Urothelium cell line (cell line): Measurements from ENCODE around the gene PCGF5.
"Not testable (repeated sequence)": the region's sequence is repeated elsewhere in the genome, so short reads cannot be mapped to it uniquely, and the experiment has no call there.

Experiments
- DNase-seq: peaks from one replicate; pipeline ENCODE4 v3.0.0; 2011; ENCODE audit warnings: low spot score, mixed read lengths
- FAIRE-seq: peaks from 2 replicates; lab custom pipeline; 2011; peaks lifted over from hg19 to GRCh38; lab: Jason Lieb, UNC

PCGF5 gene

DNA sequence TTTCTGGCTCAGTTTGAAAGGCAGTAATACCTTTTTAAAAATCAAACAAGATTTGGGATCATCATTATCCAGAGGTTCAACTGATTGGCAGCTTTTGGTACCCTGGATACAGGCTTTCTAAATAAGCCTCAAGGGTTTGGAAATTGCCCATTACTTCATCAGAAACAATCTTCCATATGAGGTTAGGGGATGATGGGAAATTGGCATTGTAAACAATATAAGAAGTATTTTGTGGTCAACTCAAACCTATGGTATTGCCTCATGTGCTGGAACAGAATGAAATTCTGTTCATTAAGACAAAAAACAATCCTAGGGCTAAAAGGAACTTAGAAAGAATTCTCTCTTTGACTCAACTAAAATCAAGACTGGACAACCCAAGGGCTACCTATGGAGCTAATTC is 97.1 kb downstream of the PCGF5 start:
- DNase-seq (no peak), FAIRE-seq (no peak)

DNA sequence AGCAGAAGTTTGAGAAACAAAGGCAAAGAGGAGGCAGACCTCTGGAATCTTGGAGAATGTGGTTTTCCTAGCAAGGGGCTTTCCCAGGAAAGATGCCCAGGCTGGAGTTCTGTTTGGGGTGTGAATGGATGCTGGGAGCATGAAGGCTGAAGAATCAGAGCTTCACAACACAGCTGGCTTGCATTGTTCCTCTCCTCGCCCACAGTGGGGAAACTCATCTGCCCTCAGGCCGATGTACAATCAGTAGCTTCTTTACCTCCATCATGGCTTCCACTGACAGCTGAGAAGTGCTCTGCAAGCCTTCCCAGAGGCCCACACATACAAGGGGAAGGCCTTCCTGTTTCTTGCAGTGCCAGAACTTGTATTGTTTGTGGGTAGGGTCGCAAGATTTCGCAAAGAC is 98.9 kb downstream of the PCGF5 start:
- DNase-seq (no peak), FAIRE-seq (no peak)

DNA sequence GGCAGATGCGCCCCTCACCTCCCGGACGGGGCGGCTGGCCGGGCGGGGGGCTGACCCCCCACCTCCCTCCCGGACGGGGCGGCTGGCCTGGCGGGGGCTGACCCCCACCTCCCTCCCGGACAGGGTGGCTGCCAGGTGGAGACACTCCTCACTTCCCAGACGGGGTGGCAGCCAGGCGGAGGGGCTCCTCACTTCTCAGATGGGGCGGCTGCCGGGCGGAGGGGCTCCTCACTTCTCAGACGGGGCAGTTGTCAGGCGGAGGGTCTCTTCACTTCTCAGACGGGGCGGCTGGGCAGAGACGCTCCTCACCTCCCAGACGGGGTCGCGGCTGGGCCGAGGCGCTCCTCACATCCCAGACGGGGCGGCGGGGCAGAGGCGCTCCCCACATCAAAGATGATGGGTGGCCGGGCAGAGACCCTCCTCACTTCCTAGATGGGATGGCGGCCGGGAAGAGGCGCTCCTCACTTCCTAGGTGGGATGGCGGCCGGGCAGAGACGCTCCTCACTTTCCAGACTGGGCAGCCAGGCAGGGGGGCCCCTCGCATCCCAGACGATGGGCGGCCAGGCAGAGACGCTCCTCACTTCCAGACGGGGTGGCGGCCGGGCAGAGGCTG is 102.9 kb downstream of the PCGF5 start:
- not testable (repeated sequence) for DNase-seq, FAIRE-seq

DNA sequence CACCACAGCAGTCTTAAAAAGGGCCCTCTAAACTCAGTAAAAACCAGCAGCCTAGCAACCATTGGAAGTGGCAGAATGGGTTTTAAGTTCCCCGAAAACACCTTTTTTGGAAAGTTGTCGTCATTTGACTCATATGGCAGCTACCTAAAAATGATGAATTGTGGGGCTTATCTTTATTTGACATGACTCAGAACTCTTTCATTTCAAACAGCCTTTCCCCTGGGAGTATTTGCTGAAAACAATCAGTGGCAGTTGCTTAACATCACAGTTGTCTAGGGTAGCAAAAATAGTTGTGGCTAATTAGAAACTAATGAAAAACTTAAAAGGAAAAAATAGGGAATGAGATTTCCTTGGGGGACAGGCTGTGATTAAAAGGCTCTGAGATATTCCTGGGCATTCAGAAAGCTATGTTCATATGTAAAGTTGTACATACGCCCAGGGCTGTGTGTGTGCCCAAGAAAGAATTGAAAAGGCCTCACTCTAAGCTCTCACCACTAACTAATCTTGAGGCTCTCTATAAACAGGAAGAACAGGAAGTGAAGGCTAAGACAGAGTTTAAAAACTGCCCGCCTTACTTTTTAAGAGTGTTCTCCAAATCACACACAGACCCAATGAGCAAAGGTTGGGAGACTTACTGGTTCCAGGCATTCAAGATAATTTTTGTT is 108.0 kb downstream of the PCGF5 start:
- no peak for DNase-seq

More for the DNA sequence above, 108.0 kb downstream of the PCGF5 start:
- no peak for FAIRE-seq
